Measurements from ENCODE around the gene LGALSL. TPM values are rescaled to one million over a fixed set of nuclear protein-coding genes. Genes with fewer than 3 reads are reported as not detected.

Gene LGALSL
- total RNA-seq, 1 experiment from 2014 or later: 37.2 TPM

GRCh38 chr2:64422466-64422865 lies 31.5 kb upstream of the LGALSL start:
- no peak overlapping the region for H3K27ac Mint-ChIP-seq (ENCODE audit: unreplicated experiment)
- H3K4me3 Mint-ChIP-seq (ENCODE audit: unreplicated experiment): no peak overlapping the region
- TF ChIP-seq CTCF (IDR thresholded peaks at IDR 0.05; ENCODE audit: insufficient read depth in 1 of 2, low read depth in 1 of 2, low read length in 1 of 2, severe bottlenecking in 1 of 2, unreplicated experiment in 1 of 2): no peak
- H3K27me3 Mint-ChIP-seq (ENCODE audit: insufficient read depth, unreplicated experiment): no peaks in the 10 kb centered on the region
- CTCF ChIA-PET: no interaction called here
- POLR2A ChIA-PET: no interaction called here
- peaks cover 14% of the 10 kb centered on the region for H3K4me1 ChIP-seq
- intact Hi-C loops (cut with micrococcal nuclease; ENCODE audit: unreplicated experiment): no loop called here
- DNase-seq: no peak
- no peaks in the 10 kb centered on the region for H3K9me3 Mint-ChIP-seq (ENCODE audit: unreplicated experiment)
- peaks cover 9% of the 10 kb centered on the region for H3K4me1 Mint-ChIP-seq (ENCODE audit: low read depth, unreplicated experiment)
- no peaks in the 10 kb centered on the region for H3K36me3 ChIP-seq (ENCODE audit: control insufficient read depth, insufficient read depth, low read length)
- no peaks in the 10 kb centered on the region for H3K27me3 ChIP-seq (replicated peaks; ENCODE audit: control insufficient read depth, insufficient read depth, low read length)
- no peaks in the 10 kb centered on the region for H3K9me3 ChIP-seq
- H3K4me3 ChIP-seq (ENCODE audit: low read depth, low read length): no peak overlapping the region
- no peaks in the 10 kb centered on the region for H3K36me3 Mint-ChIP-seq (ENCODE audit: insufficient read depth, unreplicated experiment)
- BruUV-seq (replicated peaks): no TSS peak

GRCh38 chr2:64423303-64423702 lies 30.7 kb upstream of the LGALSL start:
- POLR2A ChIA-PET: no interaction called here

GRCh38 chr2:64424416-64424987 lies 29.5 kb upstream of the LGALSL start:
- Mint-ChIP-seq H3K36me3 (ENCODE audit: insufficient read depth, unreplicated experiment) (no peaks in the 10 kb centered on the region), H3K9me3 (ENCODE audit: unreplicated experiment) (no peaks in the 10 kb centered on the region), H3K4me1 (ENCODE audit: low read depth, unreplicated experiment) (peaks cover 9% of the 10 kb centered on the region), H3K27ac (ENCODE audit: unreplicated experiment) (no peak overlapping the region), H3K4me3 (ENCODE audit: unreplicated experiment) (no peak overlapping the region), H3K27me3 (ENCODE audit: insufficient read depth, unreplicated experiment) (no peaks in the 10 kb centered on the region)
- H3K9me3 ChIP-seq: no peaks in the 10 kb centered on the region
- peaks cover 14% of the 10 kb centered on the region for H3K4me1 ChIP-seq
- H3K36me3 ChIP-seq (ENCODE audit: control insufficient read depth, insufficient read depth, low read length): no peaks in the 10 kb centered on the region
- DNase-seq: no peak
- POLR2A ChIA-PET: no interaction called here
- H3K4me3 ChIP-seq (ENCODE audit: low read depth, low read length): no peak overlapping the region
- TF ChIP-seq CTCF (IDR thresholded peaks at IDR 0.05; ENCODE audit: insufficient read depth in 1 of 2, low read depth in 1 of 2, low read length in 1 of 2, severe bottlenecking in 1 of 2, unreplicated experiment in 1 of 2): no peak
- CTCF ChIA-PET: no interaction called here
- H3K27me3 ChIP-seq (replicated peaks; ENCODE audit: control insufficient read depth, insufficient read depth, low read length): no peaks in the 10 kb centered on the region
- intact Hi-C loops (cut with micrococcal nuclease; ENCODE audit: unreplicated experiment): no loop called here
- no TSS peak for BruUV-seq (replicated peaks)

More at GRCh38 chr2:64423303-64423702, 30.7 kb upstream of the LGALSL start:
- Mint-ChIP-seq H3K27me3 (ENCODE audit: insufficient read depth, unreplicated experiment) (no peaks in the 10 kb centered on the region), H3K36me3 (ENCODE audit: insufficient read depth, unreplicated experiment) (no peaks in the 10 kb centered on the region), H3K4me1 (ENCODE audit: low read depth, unreplicated experiment) (peaks cover 9% of the 10 kb centered on the region), H3K9me3 (ENCODE audit: unreplicated experiment) (no peaks in the 10 kb centered on the region), H3K27ac (ENCODE audit: unreplicated experiment) (no peak overlapping the region), H3K4me3 (ENCODE audit: unreplicated experiment) (no peak overlapping the region)
- DNase-seq: no peak
- intact Hi-C loops (cut with micrococcal nuclease; ENCODE audit: unreplicated experiment): no loop called here
- no peak for TF ChIP-seq CTCF (IDR thresholded peaks at IDR 0.05; ENCODE audit: insufficient read depth in 1 of 2, low read depth in 1 of 2, low read length in 1 of 2, severe bottlenecking in 1 of 2, unreplicated experiment in 1 of 2)
- Histone ChIP-seq H3K9me3 (no peaks in the 10 kb centered on the region), H3K4me3 (ENCODE audit: low read depth, low read length) (no peak overlapping the region), H3K36me3 (ENCODE audit: control insufficient read depth, insufficient read depth, low read length) (no peaks in the 10 kb centered on the region), H3K27me3 (replicated peaks; ENCODE audit: control insufficient read depth, insufficient read depth, low read length) (no peaks in the 10 kb centered on the region), H3K4me1 (peaks cover 14% of the 10 kb centered on the region)
- CTCF ChIA-PET: no interaction called here
- BruUV-seq (replicated peaks): no TSS peak

Data from Caco-2 (cell line).